Measurements from ENCODE around the gene GOLGA6A.
"Not testable (repeated sequence)": the region's sequence is repeated elsewhere in the genome, so short reads cannot be mapped to it uniquely, and the experiment has no call there.

GOLGA6A gene

DNA sequence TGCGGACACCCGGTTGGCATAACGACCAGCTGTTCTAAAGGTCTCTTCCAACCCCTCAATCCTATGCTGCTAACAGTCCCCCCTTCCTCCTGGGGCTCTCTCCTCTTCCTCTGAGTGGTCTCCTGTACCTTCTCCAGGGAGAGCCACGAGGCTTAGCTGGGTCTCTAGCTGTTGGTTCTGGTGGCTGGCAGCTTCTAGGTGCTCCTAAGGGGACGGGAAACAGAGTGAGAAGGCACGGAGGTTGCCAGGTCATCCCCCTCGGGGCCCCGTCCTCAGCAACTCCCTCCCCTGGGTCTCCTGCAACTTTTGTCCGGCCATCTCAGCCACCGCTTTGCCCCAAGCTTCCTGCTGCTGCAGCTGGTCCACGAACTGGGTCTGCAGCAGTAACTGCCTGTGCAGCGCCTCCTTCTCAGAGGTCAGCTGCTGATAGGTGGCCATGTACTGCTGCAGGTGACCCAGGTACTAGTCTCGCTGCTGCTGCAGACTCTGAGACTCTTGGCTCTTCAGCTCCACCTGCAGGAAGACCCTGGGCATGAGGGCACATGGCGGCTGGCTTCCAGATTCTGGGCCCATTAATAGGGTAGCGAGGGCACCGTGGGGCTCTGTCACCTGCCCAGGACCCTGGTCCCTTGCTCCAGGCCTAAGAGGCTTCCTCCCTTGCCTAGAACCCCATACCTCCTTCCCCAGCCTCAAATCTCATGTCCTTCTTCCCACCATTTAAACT lies 9.6 kb downstream of the GOLGA6A start:
- not testable (repeated sequence) for H3K4me3 ChIP-seq (ENCODE audit: low read depth, low read length); H3K9me3 ChIP-seq (ENCODE audit: severe bottlenecking); H3K27me3 ChIP-seq (ENCODE audit: insufficient read depth, low read depth, severe bottlenecking); H3K36me3 ChIP-seq; H3K27ac ChIP-seq
- peak; percentile 75 for DNase-seq
- TF ChIP-seq, protein P1, sequence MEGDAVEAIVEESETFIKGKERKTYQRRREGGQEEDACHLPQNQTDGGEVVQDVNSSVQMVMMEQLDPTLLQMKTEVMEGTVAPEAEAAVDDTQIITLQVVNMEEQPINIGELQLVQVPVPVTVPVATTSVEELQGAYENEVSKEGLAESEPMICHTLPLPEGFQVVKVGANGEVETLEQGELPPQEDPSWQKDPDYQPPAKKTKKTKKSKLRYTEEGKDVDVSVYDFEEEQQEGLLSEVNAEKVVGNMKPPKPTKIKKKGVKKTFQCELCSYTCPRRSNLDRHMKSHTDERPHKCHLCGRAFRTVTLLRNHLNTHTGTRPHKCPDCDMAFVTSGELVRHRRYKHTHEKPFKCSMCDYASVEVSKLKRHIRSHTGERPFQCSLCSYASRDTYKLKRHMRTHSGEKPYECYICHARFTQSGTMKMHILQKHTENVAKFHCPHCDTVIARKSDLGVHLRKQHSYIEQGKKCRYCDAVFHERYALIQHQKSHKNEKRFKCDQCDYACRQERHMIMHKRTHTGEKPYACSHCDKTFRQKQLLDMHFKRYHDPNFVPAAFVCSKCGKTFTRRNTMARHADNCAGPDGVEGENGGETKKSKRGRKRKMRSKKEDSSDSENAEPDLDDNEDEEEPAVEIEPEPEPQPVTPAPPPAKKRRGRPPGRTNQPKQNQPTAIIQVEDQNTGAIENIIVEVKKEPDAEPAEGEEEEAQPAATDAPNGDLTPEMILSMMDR (IDR thresholded peaks at IDR 0.05; ENCODE audit: low read depth, low read length) = peak; percentile 34

DNA sequence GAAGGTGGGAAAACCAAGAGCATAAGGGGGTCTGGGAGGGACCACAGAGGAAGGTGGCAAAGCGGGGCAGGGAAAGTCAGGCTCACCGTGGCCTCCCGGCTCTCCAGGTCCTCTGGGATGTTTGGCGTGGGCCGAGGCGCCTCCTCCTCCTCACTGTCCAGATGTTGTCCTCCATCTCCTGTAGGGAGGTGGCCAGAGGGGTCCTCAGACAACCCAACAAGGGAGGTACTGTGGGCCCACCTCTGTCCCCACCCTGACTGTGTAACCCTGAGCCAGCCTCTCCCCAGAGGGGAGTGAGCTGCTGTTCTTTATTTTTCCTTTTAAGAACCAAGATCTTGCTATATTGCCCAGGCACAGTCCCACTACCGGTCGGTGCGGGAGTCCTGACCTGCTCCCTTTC lies 10.2 kb downstream of the GOLGA6A start:
- not testable (repeated sequence) for H3K4me3 ChIP-seq (ENCODE audit: low read depth, low read length); H3K27me3 ChIP-seq (ENCODE audit: insufficient read depth, low read depth, severe bottlenecking); H3K36me3 ChIP-seq; H3K27ac ChIP-seq; DNase-seq; H3K9me3 ChIP-seq (ENCODE audit: severe bottlenecking)

DNA sequence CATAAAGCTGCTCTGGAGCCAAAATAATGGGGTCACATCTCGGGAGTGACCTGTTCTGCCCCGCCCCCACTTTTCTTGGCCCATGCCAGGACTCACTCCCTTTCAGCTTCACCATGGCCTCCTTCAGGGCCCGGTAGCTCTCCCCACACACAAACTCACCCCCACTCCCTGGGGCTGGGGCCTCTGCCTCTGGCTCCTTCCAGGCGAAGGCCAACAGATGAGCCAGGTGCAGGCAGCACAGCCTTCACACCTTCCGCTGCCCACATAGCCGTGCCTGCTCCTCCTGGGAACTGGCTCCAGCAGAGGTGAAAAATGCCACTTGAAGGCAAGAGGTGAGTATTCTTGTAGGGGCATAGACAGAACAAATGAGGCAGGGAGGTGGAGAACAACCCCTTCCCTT lies 10.7 kb downstream of the GOLGA6A start:
- H3K36me3 ChIP-seq; H3K27me3 ChIP-seq (ENCODE audit: insufficient read depth, low read depth, severe bottlenecking); H3K27ac ChIP-seq; H3K4me3 ChIP-seq (ENCODE audit: low read depth, low read length); DNase-seq; H3K9me3 ChIP-seq (ENCODE audit: severe bottlenecking): not testable (repeated sequence)

DNA sequence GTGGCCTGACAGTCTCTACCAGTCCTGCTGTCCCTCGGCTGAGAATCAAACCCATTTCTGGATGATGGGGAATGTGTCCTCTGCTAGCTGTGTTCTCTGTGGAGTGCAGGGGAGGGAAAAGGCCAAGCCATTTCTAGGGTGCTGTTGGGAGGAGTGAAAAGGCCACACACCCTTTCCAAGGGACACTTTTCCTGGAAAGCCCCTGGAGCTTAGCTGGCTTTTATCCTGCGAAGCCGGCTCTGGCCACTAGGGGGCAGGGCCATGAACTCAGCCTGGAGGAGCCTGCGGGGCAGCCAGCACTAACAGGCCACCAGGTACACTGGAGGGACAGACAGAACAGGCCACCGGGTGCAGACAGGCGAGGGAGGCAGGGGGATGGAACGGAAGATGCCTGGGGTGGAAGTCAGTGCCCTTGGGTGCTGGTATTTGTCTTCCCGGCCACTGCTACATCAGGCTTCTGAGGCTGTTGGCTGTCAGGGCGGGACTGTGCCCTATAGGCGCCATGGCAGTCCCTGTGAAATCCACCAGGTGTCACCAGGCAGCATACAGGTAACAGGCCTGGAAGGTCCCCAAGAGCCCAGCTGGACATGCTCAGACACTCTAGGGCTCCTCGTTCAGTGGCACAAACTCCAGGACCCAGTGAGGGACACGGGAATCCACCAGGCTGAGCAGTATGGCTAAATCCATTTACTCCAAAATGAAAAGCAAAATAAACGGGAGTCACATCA lies 16.5 kb downstream of the GOLGA6A start:
- not testable (repeated sequence) for H3K9me3 ChIP-seq (ENCODE audit: severe bottlenecking); H3K27ac ChIP-seq; H3K27me3 ChIP-seq (ENCODE audit: insufficient read depth, low read depth, severe bottlenecking); H3K36me3 ChIP-seq; H3K4me3 ChIP-seq (ENCODE audit: low read depth, low read length)
- TF ChIP-seq, protein P1 (IDR thresholded peaks at IDR 0.05; ENCODE audit: low read depth, low read length) = 0 out of 2 replicates have a peak, but pooled peaks have one; percentile 11
- DNase-seq = peak; percentile 75

DNA sequence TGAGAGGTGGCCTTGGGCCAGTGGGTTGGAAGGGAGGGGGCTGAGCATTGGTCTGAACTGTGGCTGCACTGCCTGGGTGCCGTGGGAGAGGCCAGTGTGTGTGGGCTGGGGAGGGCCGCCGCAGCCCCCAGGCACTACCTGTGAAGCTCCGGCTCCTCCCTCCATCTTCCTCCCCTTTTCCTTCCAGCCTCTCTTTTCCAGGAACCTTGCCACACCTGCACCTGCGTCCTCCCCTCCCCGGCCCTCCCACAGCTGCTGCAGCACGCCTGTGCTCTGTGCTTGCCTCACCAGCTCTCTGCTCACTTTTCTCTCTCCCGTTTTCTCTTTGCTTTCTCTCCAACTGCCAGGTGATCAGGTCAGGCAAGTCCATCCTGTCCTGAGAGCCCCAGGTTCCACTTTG lies 17.5 kb downstream of the GOLGA6A start:
- H3K36me3 ChIP-seq; H3K9me3 ChIP-seq (ENCODE audit: severe bottlenecking); H3K4me3 ChIP-seq (ENCODE audit: low read depth, low read length); H3K27me3 ChIP-seq (ENCODE audit: insufficient read depth, low read depth, severe bottlenecking); H3K27ac ChIP-seq: not testable (repeated sequence)
- peak; percentile 5 for DNase-seq

DNA sequence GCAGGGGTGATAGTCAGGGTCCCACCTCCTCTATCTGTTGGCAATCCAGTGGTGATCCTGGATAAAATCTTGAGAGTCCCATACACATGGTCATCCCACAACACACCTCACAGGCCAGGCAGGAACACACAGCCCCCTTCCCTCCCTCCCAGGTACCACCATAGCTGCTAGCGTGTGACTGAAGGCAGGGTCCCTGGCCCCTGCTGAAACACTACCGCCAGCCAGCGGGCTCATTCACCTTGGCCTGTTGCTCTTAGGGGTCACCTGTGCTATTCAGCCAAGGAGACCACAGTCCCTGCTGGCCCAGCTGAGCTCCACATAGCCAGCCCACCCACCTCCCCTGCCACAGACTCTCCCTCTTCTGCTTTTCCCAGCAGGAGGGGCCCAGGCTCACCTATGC lies 18.2 kb downstream of the GOLGA6A start:
- not testable (repeated sequence) for H3K36me3 ChIP-seq; H3K27me3 ChIP-seq (ENCODE audit: insufficient read depth, low read depth, severe bottlenecking); DNase-seq; H3K4me3 ChIP-seq (ENCODE audit: low read depth, low read length); H3K9me3 ChIP-seq (ENCODE audit: severe bottlenecking); H3K27ac ChIP-seq

DNA sequence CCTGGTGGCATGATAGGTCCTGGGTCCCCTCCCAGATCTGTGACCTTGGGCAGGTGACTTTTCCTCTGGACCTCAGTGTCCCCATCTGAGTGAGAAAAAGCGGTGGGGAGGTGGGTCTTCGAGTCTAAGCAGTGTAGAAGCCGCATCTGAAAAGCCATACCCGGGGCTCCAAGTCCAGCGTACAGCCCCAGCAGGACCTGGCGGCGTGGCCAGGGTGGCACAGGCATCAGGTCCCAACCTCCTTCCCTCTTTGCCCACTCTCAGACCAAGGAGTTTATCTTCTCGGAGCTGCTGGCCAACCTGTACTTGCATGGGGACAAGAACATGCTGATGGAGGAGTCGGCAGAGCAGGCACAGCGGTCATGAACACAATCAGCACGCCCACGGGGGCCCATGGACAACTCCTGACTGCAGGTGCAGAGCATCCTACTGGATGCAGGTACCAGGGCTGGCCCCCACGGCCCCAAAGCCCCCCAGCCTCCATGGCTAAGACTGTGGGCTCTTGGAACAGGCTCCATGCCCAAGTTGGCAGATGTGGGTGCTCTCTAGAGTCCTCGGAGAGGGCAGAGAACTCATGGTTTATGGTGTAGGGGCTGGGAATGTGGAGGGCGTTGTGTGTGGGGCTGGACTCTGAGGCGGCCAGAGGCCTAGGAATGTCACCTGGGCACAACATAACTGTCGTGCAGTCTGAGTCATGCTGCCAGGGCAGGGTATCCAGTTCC lies 18.8 kb downstream of the GOLGA6A start:
- H3K4me3 ChIP-seq (ENCODE audit: low read depth, low read length); H3K27ac ChIP-seq; H3K27me3 ChIP-seq (ENCODE audit: insufficient read depth, low read depth, severe bottlenecking); H3K36me3 ChIP-seq; DNase-seq; H3K9me3 ChIP-seq (ENCODE audit: severe bottlenecking): not testable (repeated sequence)

DNA sequence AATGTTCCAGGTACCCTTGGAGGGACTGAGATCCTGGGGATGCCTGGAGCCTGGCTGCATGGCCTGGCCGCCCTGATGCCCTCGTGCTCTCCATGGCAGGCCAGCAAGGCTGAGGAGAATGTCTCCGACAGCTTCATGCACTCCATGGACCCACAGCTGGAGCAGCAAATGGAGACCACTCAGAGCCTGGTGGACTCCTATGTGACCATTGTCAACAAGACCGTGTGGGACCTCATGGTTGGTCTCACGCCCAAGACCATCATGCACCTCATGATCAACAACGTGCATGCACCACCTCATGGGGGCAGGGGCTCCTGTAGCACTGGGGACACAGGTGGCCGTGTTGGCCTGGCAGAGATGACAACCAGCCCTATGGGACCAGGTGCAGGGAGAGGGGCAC lies 19.7 kb downstream of the GOLGA6A start:
- TF ChIP-seq, protein P1 (IDR thresholded peaks at IDR 0.05; ENCODE audit: low read depth, low read length) = no peak
- DNase-seq = peak; percentile 2
- Histone ChIP-seq H3K36me3 (no peaks in the 10 kb centered on the region), H3K4me3 (ENCODE audit: low read depth, low read length) (no peak overlapping the region), H3K9me3 (ENCODE audit: severe bottlenecking) (no peaks in the 10 kb centered on the region), H3K27ac (no peak overlapping the region), H3K27me3 (ENCODE audit: insufficient read depth, low read depth, severe bottlenecking) (no peaks in the 10 kb centered on the region)

Measured in WERI-Rb-1 (cell line).